Prostate gland (tissue), 2 donors: ENCODE data around the gene TCP11L1. TPM values are rescaled to one million over a fixed set of nuclear protein-coding genes. Genes with fewer than 3 reads are reported as not detected.

Experiments
- DNase-seq: peaks from one replicate; pipeline ENCODE4 v3.0.0-alpha.2; 2019; ENCODE audit warnings: low spot score
- H3K27ac ChIP-seq, 2 donors: fragments of 200-600 bp; sonication (generic); 2 replicates each; pipeline ENCODE4 v1.5.1; 2017 to 2019
- H3K27me3 ChIP-seq: fragments of 200-600 bp; sonication (generic); replicated peaks from 2 replicates; pipeline ENCODE4 v1.5.1; 2019; ENCODE audit not compliant: insufficient read depth
- H3K36me3 ChIP-seq, 2 donors: fragments of 200-600 bp; sonication (generic); 1 replicate in 1 of 2; 2 replicates in 1 of 2; pipeline versions ENCODE4 v1.5.1 to v1.8.1; 2017 to 2019
- H3K4me1 ChIP-seq: fragments of 200-600 bp; sonication (generic); replicated peaks from 2 replicates; pipeline ENCODE4 v1.5.1; 2019
- H3K4me3 ChIP-seq, 2 donors: fragments of 200-600 bp; sonication (generic); 2 replicates each; pipeline ENCODE4 v1.5.1; 2017 to 2019
- H3K9me3 ChIP-seq: fragments of 200-600 bp; sonication (generic); 2 replicates; pipeline ENCODE4 v1.5.1; 2017
- CTCF ChIP-seq, 4 experiments: fragments of 200-600 bp in 2 of 4; fragments of 450-650 bp in 2 of 4; sonication (generic) in 2 of 4; IDR thresholded peaks; 1 replicate in 3 of 4; 2 replicates in 1 of 4; pipeline ENCODE4 v1.5.1; 2016 to 2019; ENCODE audit warnings: antibody characterized with exemption in 4 of 4, mild to moderate bottlenecking in 2 of 4, moderate library complexity in 2 of 4
- POLR2A ChIP-seq: fragments of 450-650 bp; IDR thresholded peaks from one replicate; pipeline ENCODE4 v1.6.1; 2016; ENCODE audit warnings: antibody characterized with exemption, mild to moderate bottlenecking
- POLR2AphosphoS5 ChIP-seq: sonication (generic); formaldehyde crosslinking; IDR thresholded peaks from one replicate; pipeline ENCODE4 v1.6.1; 2017; ENCODE audit warnings: antibody characterized with exemption
- WGBS: methylation state at CpG from one replicate; pipeline ENCODE4 v1.1.5; 2018; 5-methylcytosine and 5-hydroxymethylcytosine counted together
- intact Hi-C: fragments of 100-400 bp; cut with DNase I; formaldehyde crosslinking; loops from one replicate; pipeline ENCODE4 v1.14.2; 2022
- total RNA-seq, 2 donors: library from RNA; depleted of rRNA; stranded (reverse); fragments of >200 nt; gene quantifications; one replicate each; pipeline ENCODE4 v1.1.0, GENCODE V29; 2016

The TCP11L1 gene
- total RNA-seq, 2 donors from 2014 or later: 15.3 to 27.1 TPM

GRCh38 chr11:33065445-33066178, 26.2 kb downstream of the TCP11L1 start:
- intact Hi-C loops: loop anchor here (2.0 to 10.0 kb wide), 2 partner anchors 105 to 261 kb away; no protein-coding TSS in a partner anchor
- 63% methylated on average over 22 of the region's 22 CpGs for WGBS

GRCh38 chr11:33067294-33067693, 27.9 kb downstream of the TCP11L1 start:
- DNase-seq: no peak
- intact Hi-C loops: loop anchor here (10.0 kb wide), 1 partner anchor 262 kb away; no protein-coding TSS in a partner anchor
- no peak for TF ChIP-seq CTCF (IDR thresholded peaks at IDR 0.05)
- no peaks in the 10 kb centered on the region for H3K27me3 ChIP-seq
- no peaks in the 10 kb centered on the region for H3K9me3 ChIP-seq
- H3K36me3 ChIP-seq: peaks cover 0 to 6% of the 10 kb centered on the region in 2 donors
- H3K27ac ChIP-seq: no peak overlapping the region
- 95% methylated on average over 3 of the region's 3 CpGs for WGBS
- no peak overlapping the region for H3K4me3 ChIP-seq
- peaks cover 7% of the 10 kb centered on the region for H3K4me1 ChIP-seq

More at GRCh38 chr11:33065445-33066178, 26.2 kb downstream of the TCP11L1 start:
- Histone ChIP-seq H3K27ac (no peak overlapping the region), H3K4me3 (no peak overlapping the region), H3K4me1 (peaks cover 7% of the 10 kb centered on the region), H3K27me3 (no peaks in the 10 kb centered on the region), H3K9me3 (no peaks in the 10 kb centered on the region), H3K36me3 (peaks cover 0 to 6% of the 10 kb centered on the region in 2 donors)
- TF ChIP-seq CTCF (IDR thresholded peaks at IDR 0.05) (peak; percentile 66 to 91 (median 88)), POLR2A (no peak), POLR2AphosphoS5 (peak; percentile 11)
- DNase-seq: peak; percentile 67

GRCh38 chr11:33068611-33069340, 29.4 kb downstream of the TCP11L1 start:
- Histone ChIP-seq H3K27ac (no peak overlapping the region), H3K9me3 (no peaks in the 10 kb centered on the region), H3K4me3 (no peak overlapping the region), H3K36me3 (peaks cover 0 to 6% of the 10 kb centered on the region in 2 donors), H3K27me3 (no peaks in the 10 kb centered on the region), H3K4me1 (peaks cover 7% of the 10 kb centered on the region)
- 93% methylated on average over 17 of the region's 17 CpGs for WGBS
- intact Hi-C loops: loop anchor here (10.0 kb wide), 1 partner anchor 264 kb away; no protein-coding TSS in a partner anchor
- TF ChIP-seq POLR2AphosphoS5 (no peak), POLR2A (no peak), CTCF (IDR thresholded peaks at IDR 0.05) (no peak)
- DNase-seq: no peak

GRCh38 chr11:33072465-33072864, 33.1 kb downstream of the TCP11L1 start:
- no peak for DNase-seq
- intact Hi-C loops: no loop called here
- Histone ChIP-seq H3K4me1 (no peaks in the 10 kb centered on the region), H3K9me3 (no peaks in the 10 kb centered on the region), H3K4me3 (no peak overlapping the region), H3K36me3 (peaks cover 0 to 6% of the 10 kb centered on the region in 2 donors), H3K27ac (no peak overlapping the region), H3K27me3 (no peaks in the 10 kb centered on the region)
- 87% methylated on average over 8 of the region's 8 CpGs for WGBS
- TF ChIP-seq CTCF (IDR thresholded peaks at IDR 0.05): no peak
- no peak for TF ChIP-seq POLR2AphosphoS5
- no peak for TF ChIP-seq POLR2A
